ENCODE data around the gene GAN.

GRCh38 chr16:81394966-81395655 is 80.3 kb downstream of the GAN start:
- TF ChIP-seq POLR2AphosphoS5 (IDR thresholded peaks at IDR 0.05; ENCODE audit: low read depth, low read length) (no peak), TAF1 (IDR thresholded peaks at IDR 0.05; ENCODE audit: borderline replicate concordance, insufficient read depth, low read length) (no peak), REST (IDR thresholded peaks at IDR 0.05; ENCODE audit: insufficient read depth in 1 of 2, low read depth in 2 of 2, low read length in 2 of 2) (no peak), SIN3A (IDR thresholded peaks at IDR 0.05; ENCODE audit: borderline replicate concordance, insufficient read depth, low read length) (no peak)
